ENCODE data around the gene SPHK2.

SPHK2 gene

DNA sequence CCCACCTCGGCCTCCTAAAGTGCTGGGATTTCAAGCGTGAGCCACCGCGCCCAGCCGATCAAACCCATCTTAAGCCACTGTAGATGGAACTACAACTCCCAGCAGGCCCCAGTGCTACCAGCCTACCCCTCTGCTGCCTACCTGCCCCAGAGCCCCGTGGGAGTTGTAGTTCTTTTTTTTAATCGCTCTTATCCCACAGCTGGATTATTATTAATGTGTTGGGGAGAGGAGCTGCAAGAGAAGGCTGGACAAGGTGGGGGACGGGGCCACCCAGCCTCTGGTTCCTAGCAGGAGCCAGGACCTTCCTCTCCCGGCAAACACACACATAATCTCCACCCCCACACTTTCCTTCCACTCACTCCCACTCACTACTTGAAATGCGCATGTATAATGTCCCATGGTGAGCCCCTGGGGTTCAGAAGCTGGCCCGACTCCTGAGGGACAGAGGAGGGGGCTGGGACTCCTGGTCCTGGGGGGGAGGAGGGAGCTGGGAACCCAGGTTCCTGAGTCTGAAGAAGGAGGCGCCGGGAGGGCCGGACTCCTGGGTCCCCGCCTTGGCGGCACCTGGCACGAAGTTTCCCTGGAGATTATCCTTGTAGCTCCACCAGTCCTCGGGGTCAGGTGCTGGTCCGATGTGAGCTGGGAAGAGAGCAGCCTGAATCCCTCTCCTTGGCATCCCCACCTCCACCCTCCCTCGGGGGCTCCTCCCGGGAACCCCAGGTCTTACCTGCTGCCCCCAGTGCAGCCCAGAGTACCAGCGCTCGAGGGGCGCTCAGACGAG is 25.7 kb downstream of the SPHK2 start:
- Histone ChIP-seq H3K9me3 (replicated peaks in 1 of 11) (no peaks in the 10 kb centered on the region), H3K4me3 (peak overlapping the region; percentile 60 to 71 (median 64)), H3K27me3 (no peaks in the 10 kb centered on the region), H3K9ac (peak overlapping the region; percentile 78 to 87 (median 84)), H3K36me3 (no peaks in the 10 kb centered on the region), H3K27ac (peak overlapping the region; percentile 81 to 99 (median 89)), H3K4me2 (peak overlapping the region; percentile 94 to 100 (median 100)), H3K4me1 (peaks cover 39 to 63% (median 59%) of the 10 kb centered on the region in 10 experiments), H4K20me1 (no peaks in the 10 kb centered on the region)
- no peak for TF ChIP-seq Cebpa-rat (IDR thresholded peaks at IDR 0.05)

DNA sequence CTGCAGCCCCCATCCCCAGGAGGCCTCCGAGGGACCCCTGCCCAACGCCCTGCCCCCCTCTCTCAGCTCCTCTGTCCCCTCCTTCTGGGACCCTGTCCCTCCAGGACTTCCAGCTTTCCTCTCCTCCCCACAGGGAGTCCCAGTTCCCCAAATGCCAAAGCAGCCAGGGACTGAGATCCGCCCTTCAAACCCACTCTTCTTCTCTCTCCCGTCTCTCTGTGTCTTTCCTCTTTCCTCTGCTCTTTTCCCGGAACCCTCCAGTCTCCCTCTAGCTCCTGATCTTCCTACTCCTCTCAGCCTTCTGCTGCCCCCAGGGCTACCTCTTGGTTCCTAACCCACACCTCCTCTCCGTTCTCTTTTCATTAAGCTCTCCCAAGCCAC is 26.3 kb downstream of the SPHK2 start:
- H3K9ac ChIP-seq: peak overlapping the region; percentile 78 to 87 (median 84)

DNA sequence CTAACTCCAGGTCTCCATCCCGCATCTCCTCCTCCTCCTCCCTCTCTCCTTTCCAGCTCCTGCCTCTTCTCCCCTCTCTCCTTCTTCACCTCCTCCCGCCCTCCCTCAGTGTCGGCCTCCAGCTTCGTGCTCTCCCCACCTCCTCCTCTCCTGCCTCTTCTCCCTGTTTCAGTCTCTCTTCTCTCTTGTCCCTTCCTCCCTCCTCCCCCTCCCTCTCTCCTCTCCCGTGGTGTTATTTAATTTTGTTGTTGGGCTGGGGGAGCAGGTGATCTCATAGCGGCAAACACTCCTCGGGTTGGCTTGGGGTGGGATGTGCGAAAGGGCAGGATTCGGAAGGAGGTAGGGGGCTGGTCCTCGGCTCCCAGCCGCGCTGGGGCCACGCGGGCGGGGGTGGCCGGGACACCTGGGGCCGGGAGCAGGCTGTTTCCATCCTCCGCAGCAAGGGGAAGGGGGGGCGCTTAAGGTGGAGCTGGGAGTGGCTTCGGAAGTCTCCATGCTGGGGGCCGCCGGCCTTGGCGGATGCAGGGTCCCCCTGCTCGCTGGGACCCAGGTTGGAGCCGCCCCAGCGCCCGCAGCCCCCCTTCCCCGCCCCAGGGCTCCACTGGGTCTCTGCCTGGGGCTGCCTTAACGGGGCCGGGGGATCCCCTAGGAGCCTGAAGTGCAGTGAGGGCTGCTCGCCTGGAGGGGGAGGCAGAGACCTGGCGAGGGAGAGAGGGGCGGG is 26.9 kb downstream of the SPHK2 start, which contains the start of gene CA11:
Gene CA11 (minus strand): TSS at position 187 of the 721 bp plus-strand sequence. CDS start 555 bp downstream, outside the sequence.
- TF ChIP-seq Cebpa-rat (IDR thresholded peaks at IDR 0.05): no peak
- peak within 1 kb of the TSS; percentile 82 to 100 (median 97) for H3K27ac ChIP-seq
- no peaks in the 10 kb centered on the region for H3K9me3 ChIP-seq (replicated peaks in 1 of 11)
- H4K20me1 ChIP-seq: no peaks in the 10 kb centered on the region
- peaks cover 49 to 73% (median 69%) of the 10 kb centered on the region in 10 experiments for H3K4me1 ChIP-seq
- H3K27me3 ChIP-seq: no peaks in the 10 kb centered on the region
- peak within 1 kb of the TSS; percentile 82 to 92 (median 87) for H3K9ac ChIP-seq
- no peaks in the 10 kb centered on the region for H3K36me3 ChIP-seq
- peak within 1 kb of the TSS; percentile 94 to 100 (median 100) for H3K4me2 ChIP-seq
- H3K4me3 ChIP-seq: peak within 1 kb of the TSS; percentile 60 to 71 (median 64)

More for the DNA sequence above, 26.3 kb downstream of the SPHK2 start:
- Histone ChIP-seq H3K36me3 (no peaks in the 10 kb centered on the region), H3K4me3 (peak overlapping the region; percentile 60 to 71 (median 64)), H3K27ac (peak overlapping the region; percentile 81 to 99 (median 89)), H3K27me3 (no peaks in the 10 kb centered on the region), H3K4me2 (peak overlapping the region; percentile 94 to 100 (median 100)), H3K4me1 (peaks cover 44 to 68% (median 64%) of the 10 kb centered on the region in 10 experiments), H4K20me1 (no peaks in the 10 kb centered on the region), H3K9me3 (replicated peaks in 1 of 11) (no peaks in the 10 kb centered on the region)
- TF ChIP-seq Cebpa-rat (IDR thresholded peaks at IDR 0.05): no peak

DNA sequence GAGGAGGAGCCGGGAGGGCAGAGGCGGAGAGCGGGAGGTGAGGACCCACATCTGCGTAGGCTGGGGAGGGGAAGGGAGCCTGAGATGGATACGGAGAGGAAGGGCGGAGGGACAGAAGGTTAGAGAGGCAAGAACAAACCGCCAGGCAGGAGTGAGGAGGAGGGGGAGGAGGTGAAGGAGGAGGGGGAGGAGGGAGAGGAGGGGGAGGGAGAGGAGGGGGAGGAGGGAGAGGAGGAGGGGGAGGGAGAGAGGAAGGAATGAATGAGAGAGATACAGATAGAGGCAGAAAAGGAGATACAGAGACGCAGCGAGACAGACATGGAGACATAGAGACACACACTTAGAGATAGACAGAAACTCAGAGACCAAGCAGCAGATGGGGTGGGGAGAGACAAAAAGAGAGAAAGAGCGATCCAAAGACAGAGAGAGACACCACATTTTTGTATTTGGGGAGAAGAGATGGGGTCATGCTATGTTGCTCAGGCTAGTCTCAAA is 27.5 kb downstream of the SPHK2 start:
- Histone ChIP-seq H3K4me2 (peak overlapping the region; percentile 72 to 100 (median 98)), H3K27ac (peak overlapping the region; percentile 82 to 100 (median 97); a peak in 21 of 22 replicates), H4K20me1 (no peaks in the 10 kb centered on the region), H3K27me3 (no peaks in the 10 kb centered on the region), H3K9ac (peak overlapping the region; percentile 82 to 92 (median 87); a peak in 21 of 22 replicates), H3K36me3 (no peaks in the 10 kb centered on the region), H3K9me3 (replicated peaks in 1 of 11) (no peaks in the 10 kb centered on the region), H3K4me3 (peak overlapping the region in 9 of 10 experiments; percentile 60 to 71 (median 64); a peak in 13 of 20 replicates), H3K4me1 (peaks cover 53 to 80% (median 75%) of the 10 kb centered on the region in 10 experiments)
- no peak for TF ChIP-seq Cebpa-rat (IDR thresholded peaks at IDR 0.05)

DNA sequence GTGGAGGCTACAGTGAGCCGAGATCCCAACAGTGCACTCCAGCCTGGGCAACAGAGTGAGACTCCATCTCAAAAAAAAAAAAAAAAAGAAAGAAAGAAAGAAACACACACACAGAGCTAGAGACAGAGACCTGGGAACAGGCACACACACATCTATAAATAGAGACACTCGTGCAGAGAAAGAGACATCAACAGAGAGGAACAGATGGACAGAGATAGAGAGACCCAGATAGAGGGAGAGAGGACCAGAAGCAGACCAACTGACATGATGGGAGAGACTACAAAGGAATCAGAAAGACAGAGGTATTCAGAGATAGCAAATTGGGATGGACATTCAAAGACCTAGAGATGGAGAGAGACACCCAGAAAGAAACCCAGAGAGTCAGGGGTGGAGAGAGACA is 28.8 kb downstream of the SPHK2 start:
- no peaks in the 10 kb centered on the region for H3K27me3 ChIP-seq
- H3K36me3 ChIP-seq: no peaks in the 10 kb centered on the region
- no peak for TF ChIP-seq Cebpa-rat (IDR thresholded peaks at IDR 0.05)
- peak overlapping the region; percentile 94 to 100 (median 97) for H3K27ac ChIP-seq
- no peaks in the 10 kb centered on the region for H3K9me3 ChIP-seq (replicated peaks in 1 of 11)
- H3K4me3 ChIP-seq: peak overlapping the region in 3 of 10 experiments; percentile 21 to 27 (median 23); a peak in 4 of 20 replicates
- peaks cover 64 to 86% (median 83%) of the 10 kb centered on the region in 10 experiments for H3K4me1 ChIP-seq
- no peaks in the 10 kb centered on the region for H4K20me1 ChIP-seq
- H3K4me2 ChIP-seq: peak overlapping the region; percentile 62 to 88 (median 77)
- H3K9ac ChIP-seq: peak overlapping the region; percentile 81 to 92 (median 84); a peak in 21 of 22 replicates

DNA sequence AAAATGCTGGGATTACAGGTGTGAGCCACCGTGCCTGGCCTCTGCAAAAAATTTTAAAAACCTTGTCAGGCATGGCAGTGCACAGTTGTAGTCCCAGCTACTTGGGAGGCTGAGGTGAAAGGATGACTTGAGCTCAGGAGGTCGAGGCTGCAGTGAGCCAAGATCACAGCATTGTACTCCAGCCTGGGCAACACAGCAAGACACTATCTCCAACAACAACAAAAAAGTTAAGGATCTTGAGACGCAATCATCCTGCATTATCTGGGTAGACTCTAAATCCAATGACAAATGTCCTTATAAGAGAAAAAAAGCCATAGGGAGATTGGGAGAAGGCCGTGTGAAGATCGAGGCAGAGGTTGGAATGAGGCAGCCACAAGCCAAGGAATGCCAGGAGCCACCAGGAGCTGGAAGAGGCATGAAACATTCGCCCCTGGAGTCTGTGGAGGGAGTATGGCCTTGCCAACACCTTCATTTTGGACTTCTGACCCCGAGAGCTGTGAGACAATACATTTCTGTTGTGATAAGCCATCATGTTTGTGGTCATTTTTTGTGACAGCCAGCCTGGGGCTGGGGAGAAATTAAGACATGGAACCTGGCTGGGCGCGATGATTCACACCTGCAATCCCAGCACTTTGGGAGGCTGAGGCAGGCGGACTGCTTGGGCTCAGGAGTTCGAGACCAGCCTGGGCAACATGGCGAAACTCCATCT is 31.8 kb downstream of the SPHK2 start:
- Histone ChIP-seq H3K36me3 (no peaks in the 10 kb centered on the region), H3K4me1 (peaks cover 67 to 87% (median 80%) of the 10 kb centered on the region in 10 experiments), H3K9ac (peak overlapping the region in 6 of 11 experiments; percentile 18 to 92 (median 86); a peak in 9 of 22 replicates), H4K20me1 (no peaks in the 10 kb centered on the region), H3K4me3 (no peak overlapping the region), H3K9me3 (replicated peaks in 1 of 11) (no peaks in the 10 kb centered on the region), H3K4me2 (peak overlapping the region in 9 of 11 experiments; percentile 62 to 88 (median 77); a peak in 15 of 22 replicates), H3K27ac (peak overlapping the region in 10 of 11 experiments; percentile 0 to 100 (median 96); a peak in 19 of 22 replicates), H3K27me3 (no peaks in the 10 kb centered on the region)
- no peak for TF ChIP-seq Cebpa-rat (IDR thresholded peaks at IDR 0.05)

DNA sequence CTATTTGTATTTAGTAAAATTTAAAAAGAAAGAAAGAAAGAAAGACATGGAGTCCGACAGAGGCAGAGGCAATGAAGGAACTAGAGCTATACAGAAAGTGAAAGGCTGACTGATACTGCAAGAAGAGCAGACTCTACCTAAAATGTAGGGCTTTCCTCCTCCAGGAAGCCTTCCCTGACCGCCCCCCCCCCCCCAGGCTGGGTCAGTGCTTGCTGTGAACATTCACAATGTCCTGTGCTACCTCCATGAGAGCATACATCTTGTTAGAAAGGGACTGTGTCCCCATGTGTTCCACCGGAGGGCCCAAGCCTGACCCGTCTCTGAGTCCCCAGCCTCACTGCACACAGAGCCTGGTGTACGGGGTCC is 32.4 kb downstream of the SPHK2 start:
- no peaks in the 10 kb centered on the region for H4K20me1 ChIP-seq
- peak overlapping the region in 10 of 11 experiments; percentile 27 to 83 (median 63); a peak in 18 of 22 replicates for H3K4me2 ChIP-seq
- peak overlapping the region in 10 of 11 experiments; percentile 12 to 100 (median 96); a peak in 19 of 22 replicates for H3K27ac ChIP-seq
- no peaks in the 10 kb centered on the region for H3K27me3 ChIP-seq
- no peaks in the 10 kb centered on the region for H3K9me3 ChIP-seq (replicated peaks in 1 of 11)
- H3K9ac ChIP-seq: peak overlapping the region in 8 of 11 experiments; percentile 17 to 58 (median 50); a peak in 11 of 22 replicates
- no peak overlapping the region for H3K4me3 ChIP-seq
- H3K36me3 ChIP-seq: no peaks in the 10 kb centered on the region
- H3K4me1 ChIP-seq: peaks cover 67 to 85% (median 81%) of the 10 kb centered on the region in 10 experiments
- TF ChIP-seq Cebpa-rat (IDR thresholded peaks at IDR 0.05): no peak

Data from BLaER1 treated with 17β-estradiol and CSF1 and Interleukin-3, amounts not matched to agents 10 nM and 100 nM (cell line).